HPDE6-E6E7 (cell line): Measurements from ENCODE around the gene SMG6.
"Not testable (repeated sequence)": the region's sequence is repeated elsewhere in the genome, so short reads cannot be mapped to it uniquely, and the experiment has no call there.

Experiments
- DNase-seq: peaks from one replicate; pipeline ENCODE4 v3.0.0; 2011; ENCODE audit warnings: missing footprints; ENCODE audit errors: extremely low spot score

SMG6 gene

DNA sequence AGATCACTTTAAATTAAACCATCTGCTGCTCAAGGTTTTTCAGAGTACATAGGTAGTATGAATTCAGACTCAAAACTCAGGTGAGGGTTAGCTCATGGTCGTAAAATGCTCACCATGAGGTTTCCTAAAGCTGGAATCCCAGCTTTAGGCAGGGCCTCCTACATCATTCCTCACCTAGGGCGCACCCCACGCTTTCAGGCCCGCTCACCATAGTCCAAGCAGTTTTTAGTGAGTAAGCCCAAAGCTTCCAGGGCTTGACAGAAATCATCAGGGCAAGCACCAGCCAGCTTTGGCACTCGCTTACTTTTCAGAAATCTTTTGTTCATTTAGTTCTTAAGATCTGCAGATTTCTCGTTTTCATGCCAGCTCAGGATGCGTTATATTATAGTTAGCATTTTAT lies 158.9 kb downstream of the SMG6 start:
- DNase-seq: no peak

DNA sequence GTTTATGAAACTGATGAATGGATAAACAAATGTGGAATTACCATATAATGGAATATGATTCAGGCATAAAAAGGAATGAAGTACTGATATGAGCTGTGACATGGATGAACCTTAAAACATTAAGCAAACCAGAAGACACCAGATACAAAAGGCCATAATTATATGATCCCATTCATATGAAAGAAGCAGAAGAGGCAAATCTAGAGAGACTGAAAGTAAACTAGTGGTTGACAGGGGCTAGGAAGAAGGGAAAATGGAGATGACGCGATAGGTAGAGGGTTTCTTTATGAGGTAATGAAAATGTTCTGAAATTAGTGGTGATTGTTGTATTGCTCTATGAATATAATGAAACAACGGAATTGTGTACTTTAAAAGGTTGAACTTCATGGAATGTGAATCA lies 160.3 kb downstream of the SMG6 start:
- DNase-seq: no peak

DNA sequence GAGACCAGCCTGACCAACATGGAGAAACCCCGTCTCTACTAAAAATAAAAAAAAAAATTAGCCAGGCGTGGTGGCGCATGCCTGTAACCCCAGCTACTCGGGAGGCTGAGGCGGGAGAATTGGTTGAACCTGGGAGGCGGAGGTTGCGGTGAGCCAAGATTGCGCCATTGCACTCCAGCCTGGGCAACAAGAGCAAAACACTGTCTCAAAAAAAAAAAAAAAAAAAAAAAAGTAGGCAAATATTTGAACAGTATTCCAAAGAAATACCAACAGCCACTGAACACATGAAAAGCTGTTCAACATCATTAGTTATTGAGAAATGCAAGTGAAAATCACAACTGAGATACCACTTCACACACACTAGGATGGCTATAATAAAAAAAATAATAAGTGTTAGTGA lies 160.9 kb downstream of the SMG6 start:
- not testable (repeated sequence) for DNase-seq

DNA sequence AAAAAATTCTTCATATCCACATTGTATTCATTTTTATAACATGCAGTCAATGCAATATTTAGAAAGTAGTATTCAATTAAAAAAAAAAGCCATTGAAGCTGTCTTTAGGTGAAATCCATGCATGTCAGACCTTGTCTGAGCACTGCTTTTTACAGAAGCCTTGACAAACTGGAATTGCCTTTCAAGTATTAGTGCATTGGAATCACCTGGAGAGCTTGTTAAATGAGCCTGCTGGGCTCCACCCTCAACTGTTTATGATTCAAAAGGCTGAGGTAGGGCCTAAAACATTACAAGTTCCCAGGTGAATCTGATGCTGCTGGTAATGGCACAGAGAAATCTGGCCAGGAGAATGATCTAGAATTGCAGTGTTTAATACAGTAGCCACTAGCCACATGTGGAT lies 162.9 kb downstream of the SMG6 start:
- DNase-seq: no peak

DNA sequence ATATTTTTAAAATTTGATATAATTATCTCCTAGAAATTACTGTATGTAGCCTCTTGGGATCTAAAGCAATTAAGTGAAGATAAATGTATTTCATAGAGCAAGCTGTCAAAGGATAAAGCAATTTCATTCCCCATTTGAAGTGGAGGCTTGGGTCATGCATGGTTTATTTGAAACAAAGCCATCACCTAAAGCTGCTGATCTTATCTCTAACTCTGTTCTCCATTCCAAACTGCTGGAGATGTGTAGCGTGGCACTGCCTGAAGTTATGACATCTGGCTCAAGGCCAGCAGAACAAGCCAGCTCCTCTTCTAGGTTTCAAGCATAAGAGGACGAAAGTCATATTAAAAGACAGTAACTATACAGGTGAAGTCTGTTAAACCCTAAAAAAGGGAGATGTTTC lies 164.8 kb downstream of the SMG6 start:
- no peak for DNase-seq

DNA sequence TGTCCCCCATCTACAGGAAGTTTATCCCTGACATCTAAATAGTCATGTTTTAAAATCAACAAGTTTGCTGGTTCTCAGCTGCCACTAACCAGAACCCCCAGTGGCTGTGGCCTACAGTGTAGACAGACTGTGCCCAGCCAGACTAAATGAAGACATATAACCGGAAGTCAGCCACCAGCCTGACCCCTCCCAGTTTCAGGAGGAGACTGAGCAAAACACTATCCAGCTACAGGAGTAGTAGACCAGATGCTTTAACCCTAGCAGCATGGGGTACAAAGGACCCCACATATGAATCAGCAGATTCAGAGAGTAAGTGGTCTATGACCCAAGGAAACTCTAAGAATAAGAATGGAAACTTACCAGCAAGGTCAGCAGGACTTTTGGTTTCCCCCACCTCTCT lies 165.3 kb downstream of the SMG6 start:
- no peak for DNase-seq

DNA sequence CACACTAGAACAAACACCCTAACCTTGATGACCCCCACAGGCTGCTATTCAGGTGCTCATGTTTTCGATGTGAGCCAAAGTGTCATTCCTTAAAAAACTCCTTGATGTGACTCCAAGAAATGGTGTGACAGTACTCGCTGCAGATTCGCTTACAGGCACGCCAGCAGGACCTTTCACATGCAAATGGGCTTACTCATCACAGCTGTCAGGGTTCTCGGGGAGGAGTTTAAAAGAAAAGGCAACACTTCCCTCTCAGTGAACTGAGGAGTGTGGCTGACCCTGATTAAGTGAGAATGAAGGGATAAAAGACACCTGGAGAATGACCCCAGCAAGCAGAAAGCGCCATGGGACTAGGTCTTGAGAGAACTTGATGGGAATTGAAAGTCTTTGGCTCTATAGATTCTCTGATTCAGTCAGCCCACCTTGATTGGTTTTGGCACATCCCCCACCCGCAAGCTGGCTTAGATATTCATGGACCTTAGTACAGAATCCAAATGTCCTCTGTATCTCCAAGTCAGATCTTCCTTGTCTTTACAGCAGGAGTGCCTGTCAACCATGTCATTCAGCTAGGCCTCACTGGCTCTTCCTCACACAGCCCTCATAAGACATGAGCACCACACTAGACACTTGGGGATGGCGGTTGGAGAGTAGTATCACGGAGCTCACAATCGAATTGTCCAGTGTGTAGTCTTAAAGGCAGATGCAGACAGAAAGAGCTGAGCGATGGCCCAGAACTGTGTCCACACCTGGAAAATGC lies 166.1 kb downstream of the SMG6 start:
- DNase-seq: peak; percentile 84

DNA sequence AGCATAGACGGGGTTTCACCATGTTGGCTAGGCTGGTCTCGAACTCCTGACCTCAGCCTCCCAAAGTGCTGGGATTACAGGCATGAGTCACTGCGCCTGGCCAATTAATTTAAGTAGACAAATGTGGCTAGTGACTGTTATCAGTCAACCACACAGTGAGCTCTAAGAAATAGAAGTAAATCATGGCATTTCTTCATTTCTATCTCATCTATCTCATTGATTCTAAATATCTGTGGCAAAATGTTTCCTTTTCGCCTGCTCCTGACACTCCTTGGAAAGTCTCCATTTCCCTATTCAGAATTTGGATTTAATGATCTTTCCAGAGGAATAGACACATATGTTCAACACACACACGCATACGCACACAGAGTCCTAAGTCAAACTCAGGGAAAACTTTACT lies 167.3 kb downstream of the SMG6 start:
- no peak for DNase-seq

DNA sequence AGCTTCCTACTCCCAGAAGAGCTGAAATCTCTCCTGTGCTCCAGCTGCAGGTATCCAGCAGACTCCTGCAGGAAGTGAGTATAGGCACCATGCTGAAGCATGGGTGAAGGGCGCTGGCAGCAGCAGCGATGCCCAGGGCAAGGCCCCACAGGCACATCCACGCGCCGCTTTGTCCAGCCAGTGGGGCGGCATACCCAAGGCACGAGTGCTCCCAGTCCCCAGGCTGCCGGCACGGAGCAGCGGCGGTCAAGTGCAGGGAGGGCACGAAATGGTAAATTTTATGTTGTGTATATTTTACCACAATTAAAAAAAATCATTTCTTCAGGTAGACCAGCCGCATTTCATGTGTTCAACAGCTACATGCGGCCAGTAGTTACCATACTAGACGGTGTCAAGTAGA lies 175.6 kb downstream of the SMG6 start:
- DNase-seq: no peak

DNA sequence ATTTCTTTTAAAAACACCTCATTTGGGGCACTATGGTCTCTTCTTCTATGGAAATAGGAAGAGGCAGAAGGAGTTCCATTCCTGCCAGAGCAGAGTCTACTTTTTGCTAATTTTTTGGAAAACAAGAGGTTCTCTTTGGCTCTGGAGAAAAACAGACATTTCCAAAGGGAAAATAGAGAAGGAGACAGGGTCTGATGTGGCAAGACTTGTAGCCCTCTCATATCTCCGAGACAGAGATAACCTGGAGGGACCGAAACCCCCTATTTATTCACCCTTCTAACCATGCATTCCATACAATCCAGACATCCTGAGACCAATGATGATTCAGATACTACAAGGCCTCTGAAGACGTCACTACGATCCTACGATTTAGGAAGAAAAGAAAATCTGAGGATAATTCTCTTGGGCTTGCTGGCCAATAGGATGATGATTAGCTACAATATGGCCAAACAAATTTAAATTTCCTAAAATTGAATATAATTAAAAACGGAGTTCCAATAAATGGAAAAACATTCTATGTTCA lies 178.5 kb downstream of the SMG6 start:
- no peak for DNase-seq

DNA sequence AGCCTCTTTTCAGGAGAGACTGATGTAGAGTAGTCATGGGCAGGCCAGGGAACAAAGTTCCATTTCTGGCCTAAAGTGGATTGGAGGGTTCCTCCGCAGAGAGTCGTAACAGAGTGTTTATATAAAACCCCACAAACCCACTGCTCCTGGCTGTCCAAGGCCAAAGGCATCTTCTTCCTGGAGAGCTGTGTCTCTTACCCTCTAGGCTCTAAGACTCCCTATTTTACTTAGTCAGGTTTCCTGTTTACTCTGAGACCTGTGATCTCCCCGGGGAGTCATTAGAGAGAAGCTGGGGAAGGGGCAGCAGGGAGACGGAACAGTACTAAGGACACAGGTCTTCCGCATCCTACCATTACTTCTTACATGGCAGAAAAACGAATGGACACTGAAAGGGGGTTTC lies 179.2 kb downstream of the SMG6 start:
- no peak for DNase-seq

DNA sequence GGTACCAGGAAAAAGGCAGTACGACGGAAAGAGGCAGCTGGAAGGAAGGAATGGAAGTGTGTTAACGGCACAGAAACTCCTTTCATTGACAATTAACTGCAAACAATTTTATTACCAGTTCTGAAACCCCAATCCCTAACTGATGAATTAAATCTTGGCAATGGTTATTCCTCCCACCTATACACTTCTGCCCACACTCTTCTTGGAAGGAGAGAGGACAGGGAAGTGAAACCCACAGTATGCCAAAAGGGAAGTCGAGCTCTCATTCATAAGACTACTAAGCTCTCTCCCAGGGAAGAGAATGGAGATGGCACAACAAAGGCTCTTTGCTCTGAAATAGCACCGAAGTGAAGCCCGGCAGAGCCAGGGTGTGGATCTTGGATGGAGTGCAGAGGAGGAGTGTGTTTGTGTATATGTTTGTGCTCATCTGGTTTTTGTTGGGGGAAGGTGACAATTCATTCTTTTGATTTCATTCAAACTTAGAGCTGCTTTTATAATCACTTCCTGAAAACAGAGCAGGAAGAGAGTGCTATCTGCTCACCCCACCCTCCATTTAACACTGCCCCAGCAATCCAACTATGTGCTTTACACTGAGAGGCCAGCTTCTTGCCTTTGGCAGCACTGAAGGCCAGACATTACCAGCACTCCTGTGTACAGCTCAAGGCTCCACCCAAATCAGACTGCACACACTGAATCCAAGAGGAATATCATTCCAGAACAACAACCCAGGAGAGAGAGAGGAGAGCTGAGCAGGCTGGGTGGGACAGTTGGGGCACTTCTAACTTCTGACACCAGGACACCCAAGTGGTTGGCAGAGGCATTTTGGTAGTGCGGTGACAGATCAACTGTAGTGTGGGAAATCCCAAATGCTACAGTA lies 180.0 kb downstream of the SMG6 start:
- no peak for DNase-seq

DNA sequence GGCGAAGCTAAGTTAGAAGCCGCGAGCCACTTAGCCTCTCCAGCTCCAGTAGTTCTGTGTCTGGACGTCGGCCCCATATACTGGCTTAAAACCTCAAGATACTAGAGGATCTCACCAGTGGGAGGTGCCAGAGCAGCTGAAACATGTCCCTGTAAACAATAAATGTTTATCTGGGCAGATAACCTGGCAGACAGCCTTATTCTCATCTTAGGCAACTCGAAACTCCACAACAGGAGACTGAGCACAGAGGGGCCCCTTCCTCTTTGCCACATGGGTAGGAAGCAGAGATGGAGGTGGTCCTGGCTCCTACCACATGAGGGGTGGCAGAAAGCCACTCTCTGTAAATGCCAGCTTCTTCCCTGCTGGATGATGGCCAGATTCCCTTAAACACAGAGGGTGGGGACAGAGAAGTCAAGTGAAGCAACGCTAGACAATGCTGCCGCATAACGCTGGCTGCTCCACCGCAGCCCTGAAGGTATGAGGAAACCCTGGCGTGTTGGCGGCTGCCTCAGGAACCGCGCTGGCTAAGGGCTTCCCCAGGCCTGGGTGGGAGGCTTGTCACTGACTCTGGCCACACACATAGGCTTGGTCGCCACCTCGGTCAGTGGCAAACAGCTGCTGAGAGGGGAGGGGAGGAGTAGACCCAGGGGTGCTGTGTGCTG lies 180.8 kb downstream of the SMG6 start:
- no peak for DNase-seq

DNA sequence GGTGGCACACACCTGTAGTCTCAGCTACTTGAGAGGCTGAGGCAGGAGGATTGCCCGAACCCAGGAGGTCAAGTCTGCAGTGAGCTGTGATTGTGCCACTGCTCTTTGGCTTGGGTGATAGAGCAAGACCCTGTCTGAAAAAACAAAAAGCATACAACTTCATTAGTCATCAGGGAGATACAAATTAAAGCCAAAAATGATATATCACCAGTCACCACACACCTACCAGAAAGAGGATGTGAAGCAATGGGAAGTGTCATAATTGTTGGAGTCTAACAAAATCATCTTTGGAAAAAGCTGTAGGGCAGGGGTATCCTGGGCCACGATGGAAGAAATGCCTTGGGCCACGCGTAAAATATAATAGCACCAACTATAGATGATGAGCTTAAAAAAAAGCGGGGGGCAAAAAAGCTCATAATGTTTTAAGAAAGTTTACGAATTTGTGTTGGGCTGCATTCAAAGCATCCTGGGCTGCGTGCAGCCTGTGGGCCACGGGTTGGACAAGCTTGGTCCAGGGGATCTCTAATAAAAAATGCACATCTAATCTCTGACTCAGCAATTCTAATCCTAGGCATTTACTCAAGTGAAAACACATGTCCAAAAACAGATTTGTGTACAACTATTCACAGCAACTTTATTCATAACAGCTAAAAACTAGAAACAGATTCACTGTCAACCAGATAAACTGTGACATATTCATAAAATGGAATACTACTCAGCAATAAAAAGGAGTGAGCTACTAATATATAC lies 182.8 kb downstream of the SMG6 start:
- DNase-seq: no peak

DNA sequence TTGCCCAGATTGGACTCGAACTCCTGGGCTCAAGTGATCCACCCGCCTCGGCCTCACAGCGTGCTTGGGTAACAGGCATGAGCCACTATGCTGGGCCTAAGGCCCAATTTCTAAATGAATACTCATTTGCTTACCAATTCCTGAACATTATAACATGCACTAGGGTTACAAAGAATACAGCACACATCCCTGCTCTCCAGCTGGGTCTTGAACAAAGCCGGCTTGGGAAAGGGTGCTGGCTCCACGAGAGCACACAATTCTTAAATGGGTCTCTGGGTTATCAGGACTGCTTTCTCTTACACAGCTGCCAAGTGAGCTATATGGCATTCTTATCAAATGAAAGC lies 190.3 kb downstream of the SMG6 start:
- no peak for DNase-seq

DNA sequence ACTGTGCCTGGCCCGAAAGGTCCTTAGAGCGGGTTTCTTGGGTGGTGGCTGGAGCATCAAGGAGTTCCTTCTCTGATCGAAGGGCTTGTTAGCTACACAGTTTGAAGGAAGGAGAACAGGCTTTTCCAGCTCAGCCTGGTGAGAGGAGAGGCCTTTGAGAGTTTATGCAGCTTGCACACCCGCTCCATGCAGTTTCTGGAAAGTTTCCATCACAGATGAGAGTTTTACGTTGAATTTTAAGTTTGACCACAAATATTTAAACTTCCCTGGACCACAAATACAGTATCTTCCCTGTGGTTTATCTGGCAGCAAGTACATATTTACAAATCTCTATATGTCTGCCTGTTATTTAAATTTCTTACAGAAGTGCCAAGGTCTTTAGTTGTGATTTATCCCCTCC lies 191.9 kb downstream of the SMG6 start:
- DNase-seq: no peak

DNA sequence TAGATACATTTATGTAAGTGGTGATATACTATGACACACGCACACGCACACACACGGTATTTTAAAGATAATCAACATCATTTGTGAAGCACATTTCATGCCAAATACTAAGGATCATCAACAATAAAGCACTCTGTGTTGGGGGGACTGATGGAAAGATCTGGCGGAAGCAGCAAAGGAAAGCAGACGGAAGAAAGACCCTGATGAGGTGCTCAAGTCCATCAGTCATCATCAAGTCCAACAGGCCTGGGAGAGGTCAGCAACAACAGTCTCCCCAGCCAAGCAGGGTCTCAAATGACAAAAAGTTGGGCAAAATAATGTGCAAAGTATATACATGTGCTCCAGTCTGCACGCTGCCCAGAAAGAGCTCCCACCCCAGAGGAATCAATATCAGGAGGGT lies 193.1 kb downstream of the SMG6 start:
- no peak for DNase-seq

DNA sequence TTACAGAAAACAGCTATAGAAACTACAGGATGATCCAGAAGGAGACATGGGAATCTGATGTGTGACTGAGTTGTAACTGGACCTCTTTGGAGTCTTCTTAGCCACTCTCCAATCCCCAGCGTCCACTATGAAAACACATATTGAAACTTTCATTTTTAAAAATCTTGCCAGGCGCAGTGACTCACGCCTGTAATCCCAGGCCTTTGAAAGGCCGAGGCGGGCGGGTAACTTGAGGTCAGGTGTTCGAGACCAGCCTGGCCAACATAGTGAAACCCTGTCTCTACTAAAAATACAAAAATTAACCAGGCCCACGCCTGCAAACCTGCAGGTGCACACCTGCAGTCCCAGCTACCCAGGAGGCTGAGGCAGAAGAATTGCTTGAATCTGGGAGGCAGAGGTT lies 195.4 kb downstream of the SMG6 start:
- no peak for DNase-seq

DNA sequence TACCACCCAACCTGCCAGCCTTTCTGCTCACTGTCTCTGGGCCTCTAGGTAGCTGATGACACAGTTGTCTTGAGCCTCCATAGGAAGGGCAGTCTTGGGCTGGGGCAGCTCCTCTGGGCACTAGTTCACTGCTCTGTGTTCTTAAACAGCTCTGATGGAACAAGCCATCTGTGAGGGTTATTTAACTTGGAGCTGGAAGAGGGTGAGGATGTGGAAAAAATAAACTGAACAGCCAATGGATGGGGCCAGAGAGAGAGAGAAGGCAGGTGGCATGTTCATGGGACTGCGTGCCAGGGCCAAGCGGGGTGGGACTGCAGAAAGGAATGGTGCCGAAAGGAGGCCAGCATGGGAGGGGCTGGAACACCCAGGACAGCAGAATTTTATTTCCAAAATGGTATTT lies 196.1 kb downstream of the SMG6 start:
- no peak for DNase-seq

DNA sequence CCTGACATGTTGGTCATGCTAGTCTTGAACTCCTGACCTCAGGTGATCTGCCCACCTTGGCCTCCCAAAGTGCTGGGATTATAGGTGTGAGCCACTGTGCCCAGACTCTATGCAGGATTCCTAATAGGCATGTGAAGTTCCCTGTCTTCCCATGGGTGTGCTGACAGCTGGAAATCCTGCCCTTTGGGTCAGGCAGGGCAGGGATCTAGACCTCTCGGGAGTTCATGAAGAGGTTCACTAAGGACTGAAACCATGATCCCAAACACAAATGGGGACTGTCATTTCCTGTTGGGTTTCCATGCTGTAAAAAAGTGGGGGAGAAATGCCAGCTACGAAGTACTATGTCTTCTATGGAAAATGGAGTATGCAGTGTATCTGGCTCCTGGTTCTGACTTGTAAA lies 196.5 kb downstream of the SMG6 start:
- no peak for DNase-seq

DNA sequence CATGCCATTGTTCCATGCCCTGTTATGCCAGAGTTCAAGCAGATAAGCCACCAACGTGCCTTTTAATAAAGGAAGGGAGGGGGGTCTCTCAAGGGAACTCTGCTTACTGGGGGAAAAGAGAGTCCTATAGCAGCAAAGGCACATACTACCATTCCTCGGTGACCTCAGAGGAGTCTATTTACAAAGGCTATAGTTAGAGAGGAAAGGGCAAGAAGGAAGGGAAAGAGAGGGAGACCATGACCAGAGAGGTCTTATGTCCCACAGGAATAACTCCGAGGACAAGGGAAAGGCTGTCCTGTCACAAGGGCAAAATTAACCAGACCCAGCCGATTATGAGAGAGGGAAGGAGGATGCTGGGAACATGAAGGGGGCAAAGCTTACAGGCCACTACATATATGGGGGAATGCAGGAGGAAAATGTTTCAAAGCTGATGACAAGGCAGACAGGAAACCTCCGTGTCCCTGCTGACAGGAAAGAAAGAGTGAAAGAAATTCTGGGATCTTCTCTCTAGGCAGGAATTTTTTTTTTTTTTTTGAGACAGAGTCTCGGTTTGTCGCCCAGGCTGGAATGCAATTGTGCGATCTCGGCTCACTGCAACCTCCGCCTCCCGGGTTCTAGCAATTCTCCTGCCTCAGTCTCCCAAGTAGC lies 197.2 kb downstream of the SMG6 start:
- no peak for DNase-seq
